HL-60 (cell line): Measurements from ENCODE around the gene TANGO2.

Source experiments
- DNase-seq, 2 experiments: peaks; one replicate each; pipeline ENCODE4 v3.0.0-alpha.2; 2010 to 2020; ENCODE audit warnings: low read depth in 1 of 2, low spot score in 1 of 2
- H3K27ac ChIP-seq: fragments of 250-450 bp; sonication (Bioruptor Pico); replicated peaks from 2 replicates; pipeline ENCODE4 v1.5.1; 2020; ENCODE audit warnings: mild to moderate bottlenecking, moderate library complexity
- H3K27me3 ChIP-seq: fragments of 250-450 bp; sonication (Bioruptor Pico); 2 replicates; pipeline ENCODE4 v1.5.1; 2021; ENCODE audit warnings: mild to moderate bottlenecking, moderate library complexity; ENCODE audit not compliant: insufficient read depth, poor library complexity, severe bottlenecking
- H3K4me3 ChIP-seq: replicated peaks from 2 replicates; pipeline ENCODE4 v1.5.1; 2011; ENCODE audit warnings: mild to moderate bottlenecking, control low read depth, low read length; ENCODE audit not compliant: insufficient read depth
- CTCF ChIP-seq: IDR thresholded peaks from one replicate; pipeline ENCODE4 v1.5.1; 2011; ENCODE audit warnings: low read length, control low read depth, inconsistent platforms; ENCODE audit not compliant: insufficient read depth
- GABPA ChIP-seq: IDR thresholded peaks from 2 replicates; pipeline ENCODE4 v1.6.1; 2012; ENCODE audit warnings: low read depth
- POLR2AphosphoS5 ChIP-seq: IDR thresholded peaks from 2 replicates; pipeline ENCODE4 v1.6.1; 2012; ENCODE audit warnings: low read depth
- REST ChIP-seq: IDR thresholded peaks from 2 replicates; pipeline ENCODE4 v1.6.1; 2012; ENCODE audit warnings: low read depth; ENCODE audit not compliant: insufficient replicate concordance
- SPI1 ChIP-seq: IDR thresholded peaks from 2 replicates; pipeline ENCODE4 v1.6.1; 2012; ENCODE audit warnings: low read depth, mild to moderate bottlenecking, borderline replicate concordance

The TANGO2 gene

DNA sequence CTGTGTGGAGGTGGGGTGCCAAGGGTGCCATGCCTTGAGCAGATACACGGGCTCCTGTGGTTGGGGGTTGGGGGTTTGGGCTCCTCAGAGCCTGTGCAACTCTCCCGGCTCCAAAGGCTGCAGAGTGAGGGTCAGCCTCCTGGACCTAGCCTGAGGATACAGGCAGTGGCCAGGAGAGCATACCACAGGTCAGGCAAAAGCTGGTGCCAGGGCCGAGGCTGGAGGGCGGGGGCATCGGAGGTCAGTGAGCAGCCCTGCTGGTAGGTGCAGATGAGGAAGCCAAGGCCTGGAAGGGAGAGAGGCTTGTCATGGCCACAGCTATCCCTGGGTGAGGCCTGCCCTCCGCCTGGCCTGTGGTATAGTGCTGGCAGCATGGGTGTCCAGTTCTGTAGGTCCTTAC is 33.6 kb downstream of the TANGO2 start:
- Histone ChIP-seq H3K27ac (no peak overlapping the region), H3K27me3 (no peaks in the 10 kb centered on the region), H3K4me3 (no peak overlapping the region)
- no peak for DNase-seq
- no peak for TF ChIP-seq SPI1
- no peak for TF ChIP-seq CTCF
- TF ChIP-seq POLR2AphosphoS5, result no peak

- DNase-seq, result no peak
- Histone ChIP-seq H3K27me3 (no peaks in the 10 kb centered on the region), H3K4me3 (no peak overlapping the region), H3K27ac (no peak overlapping the region)
- TF ChIP-seq SPI1, result no peak
- no peak for TF ChIP-seq POLR2AphosphoS5
- TF ChIP-seq CTCF, result no peak
- no peak for TF ChIP-seq REST
Measured at GRCh38 chr22:20055144-20055543, 34.2 kb downstream of the TANGO2 start.

GRCh38 chr22:20055654-20056053 is 34.7 kb downstream of the TANGO2 start:
- no peak overlapping the region for H3K4me3 ChIP-seq
- H3K27ac ChIP-seq, result no peak overlapping the region
- H3K27me3 ChIP-seq, result no peaks in the 10 kb centered on the region
- TF ChIP-seq CTCF (no peak), POLR2AphosphoS5 (no peak), GABPA (no peak), SPI1 (no peak), REST (no peak)
- DNase-seq, result no peak

DNA sequence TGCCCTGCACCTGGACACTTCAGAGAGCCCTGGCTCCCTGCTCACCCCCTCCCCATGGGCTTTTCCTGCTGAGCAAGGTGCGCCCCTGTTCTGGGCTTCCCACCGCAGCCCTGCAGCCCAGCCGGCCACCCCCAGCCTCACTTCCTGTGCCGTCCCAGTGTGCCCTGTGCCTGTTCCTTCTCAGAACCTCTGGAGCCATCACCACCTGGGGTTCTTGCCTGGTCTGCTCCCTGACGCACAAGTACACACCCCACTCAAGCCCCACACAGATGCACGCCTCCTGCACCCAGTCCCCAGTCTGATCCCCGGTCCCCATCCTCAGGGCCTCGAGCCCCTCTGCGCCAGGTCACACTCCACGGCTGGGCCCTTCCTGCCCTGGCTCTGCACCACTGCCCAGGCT is 35.3 kb downstream of the TANGO2 start:
- no peak overlapping the region for H3K4me3 ChIP-seq
- H3K27ac ChIP-seq, result no peak overlapping the region
- no peaks in the 10 kb centered on the region for H3K27me3 ChIP-seq
- TF ChIP-seq CTCF (no peak), SPI1 (no peak)
- no peak for DNase-seq
